ENCODE measurements around the gene TMEM221. TPM values are rescaled to one million over a fixed set of nuclear protein-coding genes. Genes with fewer than 3 reads are reported as not detected.

TMEM221 gene
- total RNA-seq, 4 donors from 2014 or later = 0.21 to 2.0 (median 0.30) TPM; not detected in 1

DNA sequence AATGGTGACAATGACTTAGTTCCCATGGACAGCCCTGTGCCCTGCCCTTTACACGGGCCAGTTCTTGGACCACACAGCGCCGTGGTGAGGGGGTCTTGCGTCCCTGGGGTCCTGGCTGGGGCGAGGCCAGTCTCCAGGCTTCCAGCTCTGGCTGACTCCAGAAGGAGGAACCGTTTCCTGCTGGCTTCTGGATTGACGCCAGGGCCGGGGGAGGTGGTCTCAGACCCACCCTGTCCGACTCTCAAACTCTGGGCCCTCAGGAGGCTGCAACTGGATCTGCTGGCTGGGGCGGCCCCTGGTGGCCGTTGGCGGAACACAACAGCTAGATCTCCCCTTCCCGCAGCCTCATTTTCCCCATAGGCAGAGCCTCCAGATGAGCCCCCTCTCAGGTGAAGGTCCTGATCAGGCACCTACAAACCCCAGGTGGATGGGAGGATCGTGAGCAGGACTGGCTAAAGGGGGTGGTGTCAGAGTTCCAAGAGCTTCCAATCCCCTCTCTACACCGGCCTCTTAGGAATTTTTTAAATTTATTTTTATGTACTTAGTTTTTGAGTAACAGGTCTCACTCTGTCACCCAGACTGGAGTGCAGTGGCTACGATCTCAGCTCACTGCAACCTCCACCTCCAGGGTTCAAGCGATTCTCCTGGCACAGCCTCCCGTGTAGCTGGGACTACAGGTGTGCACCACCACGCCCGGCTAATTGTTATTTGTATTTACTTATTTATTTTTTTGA, 62.4 kb downstream of the TMEM221 start:
- Histone ChIP-seq H3K36me3 (no peaks in the 10 kb centered on the region), H3K4me1 (peaks cover 0 to 13% (median under 1%) of the 10 kb centered on the region in 4 donors), H3K27ac (no peak overlapping the region), H3K27me3 (peaks cover 0 to 4% of the 10 kb centered on the region in 2 donors), H3K9me3 (peaks cover 0 to 16% (median 0%) of the 10 kb centered on the region in 4 donors), H3K4me3 (no peak overlapping the region)
- TF ChIP-seq, protein P1, sequence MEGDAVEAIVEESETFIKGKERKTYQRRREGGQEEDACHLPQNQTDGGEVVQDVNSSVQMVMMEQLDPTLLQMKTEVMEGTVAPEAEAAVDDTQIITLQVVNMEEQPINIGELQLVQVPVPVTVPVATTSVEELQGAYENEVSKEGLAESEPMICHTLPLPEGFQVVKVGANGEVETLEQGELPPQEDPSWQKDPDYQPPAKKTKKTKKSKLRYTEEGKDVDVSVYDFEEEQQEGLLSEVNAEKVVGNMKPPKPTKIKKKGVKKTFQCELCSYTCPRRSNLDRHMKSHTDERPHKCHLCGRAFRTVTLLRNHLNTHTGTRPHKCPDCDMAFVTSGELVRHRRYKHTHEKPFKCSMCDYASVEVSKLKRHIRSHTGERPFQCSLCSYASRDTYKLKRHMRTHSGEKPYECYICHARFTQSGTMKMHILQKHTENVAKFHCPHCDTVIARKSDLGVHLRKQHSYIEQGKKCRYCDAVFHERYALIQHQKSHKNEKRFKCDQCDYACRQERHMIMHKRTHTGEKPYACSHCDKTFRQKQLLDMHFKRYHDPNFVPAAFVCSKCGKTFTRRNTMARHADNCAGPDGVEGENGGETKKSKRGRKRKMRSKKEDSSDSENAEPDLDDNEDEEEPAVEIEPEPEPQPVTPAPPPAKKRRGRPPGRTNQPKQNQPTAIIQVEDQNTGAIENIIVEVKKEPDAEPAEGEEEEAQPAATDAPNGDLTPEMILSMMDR (IDR thresholded peaks at IDR 0.05) = peak; percentile 70 to 89 (median 86)
- TF ChIP-seq EP300 (IDR thresholded peaks at IDR 0.05) = no peak
- TF ChIP-seq POLR2A (IDR thresholded peaks at IDR 0.05) = no peak
- peak; percentile 33 to 49 for DNase-seq (ENCODE audit: low spot score in 2 of 2)
- WGBS, 2 donors = 29 to 34% methylated on average over 20 of the region's 20 CpGs

Other genes starting within 250 kb of the TMEM221 start
- 10 to 100 TPM; 17.4 to 50.0 (median 28.0) TPM for gene USE1, start 233.3 kb downstream of the TMEM221 start, total RNA-seq
- gene OCEL1, start 222.4 kb downstream of the TMEM221 start, total RNA-seq = 10 to 100 TPM in 1 of 4 donors, 1 to 10 TPM in 3; 3.3 to 30.0 (median 5.8) TPM
- gene NR2F6, start 202.7 kb downstream of the TMEM221 start, total RNA-seq = 10 to 100 TPM; 30.0 to 46.0 (median 39.5) TPM
- gene USHBP1, start 183.9 kb downstream of the TMEM221 start, total RNA-seq = 10 to 100 TPM in 2 of 4 donors, 1 to 10 TPM in 2; 3.1 to 29.4 (median 17.5) TPM
- gene BABAM1, start 181.2 kb downstream of the TMEM221 start, total RNA-seq = 10 to 100 TPM; 60.0 to 72.0 (median 67.0) TPM
- 1 to 10 TPM in 2 of 4 donors, under 1 TPM in 2; 0.44 to 2.1 (median 0.90) TPM for gene ANKLE1, start 166.8 kb downstream of the TMEM221 start, total RNA-seq
- gene ABHD8, start 145.2 kb downstream of the TMEM221 start, total RNA-seq = 10 to 100 TPM; 15.7 to 22.9 (median 19.9) TPM
- 100 to 1,000 TPM; 143 to 187 (median 175) TPM for gene MRPL34, start 142.8 kb downstream of the TMEM221 start, total RNA-seq
- 10 to 100 TPM in 1 of 4 donors, 1 to 10 TPM in 3; 5.7 to 14.7 (median 7.8) TPM for gene DDA1, start 139.1 kb downstream of the TMEM221 start, total RNA-seq
- 10 to 100 TPM; 10.7 to 23.1 (median 13.3) TPM for gene ANO8, start 113.8 kb downstream of the TMEM221 start, total RNA-seq
- gene GTPBP3, start 111.1 kb downstream of the TMEM221 start, total RNA-seq = 10 to 100 TPM; 15.9 to 59.4 (median 28.8) TPM
- 100 to 1,000 TPM in 1 of 4 donors, 10 to 100 TPM in 3; 21.8 to 142 (median 78.8) TPM for gene PLVAP, start 71.3 kb downstream of the TMEM221 start, total RNA-seq
- gene CCDC194, start 54.5 kb downstream of the TMEM221 start, total RNA-seq = 1 to 10 TPM in 2 of 4 donors, under 1 TPM in 1, not detected in 1; 0.63 to 4.5 (median 2.0) TPM
- 10 to 100 TPM; 71.0 to 77.4 (median 72.2) TPM for gene BST2, start 43.0 kb downstream of the TMEM221 start, total RNA-seq
- gene MVB12A, start 28.6 kb downstream of the TMEM221 start, total RNA-seq = 10 to 100 TPM; 42.8 to 87.9 (median 51.9) TPM
- under 1 TPM in 1 of 4 donors, not detected in 3; 0.44 TPM for gene NXNL1, start 12.3 kb upstream of the TMEM221 start, total RNA-seq
- gene SLC27A1, start 21.9 kb upstream of the TMEM221 start, total RNA-seq = 10 to 100 TPM; 30.6 to 69.3 (median 55.9) TPM
- gene PGLS, start 63.0 kb upstream of the TMEM221 start, total RNA-seq = 10 to 100 TPM; 82.2 to 96.7 (median 92.2) TPM
- 100 to 1,000 TPM in 1 of 4 donors, 10 to 100 TPM in 3; 74.5 to 141 (median 88.2) TPM for gene COLGALT1, start 107.0 kb upstream of the TMEM221 start, total RNA-seq
- under 1 TPM; 0.21 to 0.78 (median 0.41) TPM for gene UNC13A, start 239.7 kb upstream of the TMEM221 start, total RNA-seq

All from tibial nerve (tissue), 4 donors.